GM12874 (cell line): ENCODE data around the gene TRAM2.

Experiments
- TF ChIP-seq, protein P1 (sequence below): IDR thresholded peaks from 2 replicates; pipeline ENCODE4 v1.5.1; 2011; ENCODE audit warnings: low read depth, mild to moderate bottlenecking, control low read depth, low read length, moderate library complexity; ENCODE audit not compliant: insufficient read depth

TRAM2 gene

DNA sequence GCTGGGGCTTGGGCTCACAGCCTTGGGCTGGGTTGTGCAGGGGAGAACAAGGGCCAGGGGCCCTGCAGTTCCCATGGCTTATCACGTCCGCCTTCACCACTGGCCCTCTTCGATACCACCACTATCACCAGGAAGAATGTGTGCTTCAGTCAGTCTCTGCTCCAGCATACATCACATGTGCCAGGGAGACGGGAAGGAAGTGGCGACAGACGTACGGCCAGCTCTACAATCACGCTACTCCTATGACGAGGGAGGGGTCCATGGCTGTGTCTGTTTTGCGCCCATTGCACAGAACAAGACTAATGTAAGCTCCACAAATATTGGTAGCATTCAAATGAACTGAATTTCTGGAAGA is 72.1 kb downstream of the TRAM2 start:
- TF ChIP-seq, protein P1, sequence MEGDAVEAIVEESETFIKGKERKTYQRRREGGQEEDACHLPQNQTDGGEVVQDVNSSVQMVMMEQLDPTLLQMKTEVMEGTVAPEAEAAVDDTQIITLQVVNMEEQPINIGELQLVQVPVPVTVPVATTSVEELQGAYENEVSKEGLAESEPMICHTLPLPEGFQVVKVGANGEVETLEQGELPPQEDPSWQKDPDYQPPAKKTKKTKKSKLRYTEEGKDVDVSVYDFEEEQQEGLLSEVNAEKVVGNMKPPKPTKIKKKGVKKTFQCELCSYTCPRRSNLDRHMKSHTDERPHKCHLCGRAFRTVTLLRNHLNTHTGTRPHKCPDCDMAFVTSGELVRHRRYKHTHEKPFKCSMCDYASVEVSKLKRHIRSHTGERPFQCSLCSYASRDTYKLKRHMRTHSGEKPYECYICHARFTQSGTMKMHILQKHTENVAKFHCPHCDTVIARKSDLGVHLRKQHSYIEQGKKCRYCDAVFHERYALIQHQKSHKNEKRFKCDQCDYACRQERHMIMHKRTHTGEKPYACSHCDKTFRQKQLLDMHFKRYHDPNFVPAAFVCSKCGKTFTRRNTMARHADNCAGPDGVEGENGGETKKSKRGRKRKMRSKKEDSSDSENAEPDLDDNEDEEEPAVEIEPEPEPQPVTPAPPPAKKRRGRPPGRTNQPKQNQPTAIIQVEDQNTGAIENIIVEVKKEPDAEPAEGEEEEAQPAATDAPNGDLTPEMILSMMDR, result no peak

DNA sequence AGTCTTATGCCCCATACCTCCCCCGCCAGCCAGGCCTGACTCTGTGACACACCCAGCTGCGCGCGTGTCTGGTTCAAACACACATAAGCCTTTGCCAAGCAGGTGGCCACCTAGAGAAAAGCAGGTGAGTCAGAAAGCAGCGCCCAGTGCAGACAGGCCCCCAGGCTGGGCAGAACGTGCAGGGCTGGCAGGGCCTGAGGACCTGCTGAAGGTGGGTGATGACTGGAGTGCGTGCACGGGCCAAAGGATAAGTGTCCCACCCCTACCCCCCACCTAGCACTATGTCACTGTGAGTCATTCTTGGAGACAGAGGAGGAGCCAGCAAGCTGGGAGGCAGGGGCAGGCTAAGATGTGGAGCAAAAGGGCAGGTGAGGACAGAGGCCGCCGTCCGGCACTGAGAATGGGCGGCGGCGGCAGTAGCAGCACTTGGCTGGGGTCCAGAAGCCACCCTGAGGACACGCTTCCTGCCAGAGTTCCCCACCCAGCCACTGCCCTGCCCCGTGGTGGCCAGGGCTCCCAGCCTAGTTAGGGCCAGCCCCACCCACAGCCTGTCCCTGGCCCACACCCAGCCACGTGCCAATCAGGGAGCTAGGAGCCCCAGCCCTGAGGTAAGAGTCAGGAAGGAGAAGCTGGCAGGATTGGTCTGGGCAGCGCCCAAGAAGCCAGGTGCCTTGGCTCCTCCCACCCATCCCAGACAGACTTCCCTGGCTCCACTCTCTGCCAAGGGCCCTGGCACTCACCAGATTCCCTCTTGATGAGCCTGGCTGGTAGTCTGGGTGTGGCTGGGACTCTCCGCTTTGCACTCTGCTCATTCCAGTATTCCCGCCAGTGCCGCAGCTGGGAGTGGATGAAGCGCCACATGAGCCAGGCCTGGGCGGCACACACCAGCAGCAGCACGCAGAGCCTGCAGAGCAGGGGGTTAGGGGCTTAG is 72.7 kb downstream of the TRAM2 start:
- TF ChIP-seq, protein P1, result no peak

DNA sequence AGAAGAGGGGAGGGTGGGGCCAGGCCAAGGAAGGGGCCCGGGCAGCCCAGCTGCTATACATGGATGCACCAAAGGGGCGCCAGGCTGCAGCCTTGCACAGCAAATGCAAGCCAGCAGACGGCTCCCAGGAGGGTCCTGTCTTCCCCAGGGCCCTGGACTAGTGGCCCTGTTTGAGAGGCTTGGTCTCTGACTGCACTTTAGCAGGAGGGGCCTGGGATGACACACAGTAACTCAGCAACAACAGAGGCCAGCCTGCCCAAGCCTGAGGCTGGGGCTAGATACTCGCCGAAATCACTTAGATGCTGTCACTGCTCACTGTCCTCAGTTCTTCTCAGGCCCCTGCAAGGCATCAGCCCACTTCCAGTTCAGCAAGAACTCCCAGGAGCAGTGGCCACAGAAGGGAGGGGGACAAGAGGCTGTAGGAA is 73.5 kb downstream of the TRAM2 start:
- TF ChIP-seq, protein P1, result no peak

DNA sequence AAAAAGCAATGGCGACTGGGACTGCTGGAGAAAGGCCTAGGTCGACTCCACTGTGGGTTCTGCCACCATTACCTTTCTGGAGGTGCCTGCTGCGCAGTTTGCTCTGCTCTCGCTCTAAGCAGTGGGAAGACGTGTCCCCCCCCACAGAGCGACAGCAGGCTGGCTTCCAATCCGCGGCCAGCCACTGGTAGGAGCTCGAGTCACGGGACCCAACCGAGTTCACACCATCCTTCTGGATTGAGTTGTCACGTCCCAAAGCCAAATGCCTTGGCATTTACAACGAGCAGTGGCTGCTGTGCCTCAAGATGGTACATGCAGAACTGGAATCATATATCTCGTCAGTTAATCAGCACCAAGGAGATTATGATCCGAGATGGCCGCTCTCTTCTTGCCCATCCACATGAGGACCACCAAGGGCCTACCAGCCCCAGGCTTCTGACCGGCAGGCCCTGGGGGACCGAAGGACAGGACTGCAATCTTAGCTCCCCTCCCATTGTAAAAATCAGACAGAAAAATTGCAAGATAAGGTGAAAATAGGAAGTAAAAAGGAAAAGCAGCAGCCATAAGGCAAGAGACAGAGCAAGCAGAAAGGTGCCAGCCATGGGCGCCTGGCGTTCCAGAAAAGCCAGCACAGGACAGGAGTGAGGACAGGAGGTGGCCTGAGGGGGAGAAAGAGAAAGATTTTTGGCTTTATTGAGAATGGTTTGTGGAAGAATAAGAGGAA is 74.4 kb downstream of the TRAM2 start:
- TF ChIP-seq, protein P1, result no peak

DNA sequence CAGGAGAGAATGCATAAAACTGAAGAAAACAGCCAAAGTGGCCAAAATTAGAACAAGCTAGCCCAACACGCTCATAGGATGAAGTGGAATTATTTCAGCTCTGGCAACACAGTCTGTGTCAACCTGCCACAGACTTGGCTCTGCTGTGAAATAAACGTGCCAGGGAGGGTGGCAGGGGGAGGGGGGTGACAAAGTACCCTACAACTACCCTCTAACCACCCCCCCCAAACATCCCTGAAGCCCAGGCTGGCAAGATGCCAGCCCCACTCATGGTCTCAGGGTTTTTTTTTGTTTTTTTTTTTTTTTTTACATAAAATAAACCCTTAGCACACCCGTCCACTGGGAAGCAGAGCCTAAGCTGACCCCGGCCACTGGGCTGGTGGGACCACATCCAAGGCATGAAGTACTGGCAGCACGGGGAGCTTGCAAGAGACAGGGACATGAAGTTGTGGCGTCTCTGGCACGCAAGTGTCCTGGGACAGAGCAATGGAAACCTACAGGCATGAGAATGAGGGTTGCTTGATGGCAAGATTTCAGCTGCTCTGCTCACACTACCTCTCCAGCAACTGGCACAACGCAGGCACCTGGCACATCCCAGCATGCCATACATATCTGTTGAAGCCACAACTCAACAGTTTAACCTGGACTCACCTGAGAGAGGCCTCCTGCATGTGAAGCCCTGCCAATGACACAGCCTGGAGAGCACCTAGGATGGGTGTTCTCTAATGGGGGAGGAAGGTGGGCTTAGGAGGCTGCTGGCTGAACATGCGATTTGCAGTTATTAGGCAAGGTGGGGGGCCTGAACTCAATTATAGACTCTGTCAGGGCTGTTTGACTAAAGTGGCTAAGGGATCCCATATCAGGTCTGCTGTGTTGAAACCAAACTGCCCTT is 76.4 kb downstream of the TRAM2 start:
- TF ChIP-seq, protein P1, result no peak

DNA sequence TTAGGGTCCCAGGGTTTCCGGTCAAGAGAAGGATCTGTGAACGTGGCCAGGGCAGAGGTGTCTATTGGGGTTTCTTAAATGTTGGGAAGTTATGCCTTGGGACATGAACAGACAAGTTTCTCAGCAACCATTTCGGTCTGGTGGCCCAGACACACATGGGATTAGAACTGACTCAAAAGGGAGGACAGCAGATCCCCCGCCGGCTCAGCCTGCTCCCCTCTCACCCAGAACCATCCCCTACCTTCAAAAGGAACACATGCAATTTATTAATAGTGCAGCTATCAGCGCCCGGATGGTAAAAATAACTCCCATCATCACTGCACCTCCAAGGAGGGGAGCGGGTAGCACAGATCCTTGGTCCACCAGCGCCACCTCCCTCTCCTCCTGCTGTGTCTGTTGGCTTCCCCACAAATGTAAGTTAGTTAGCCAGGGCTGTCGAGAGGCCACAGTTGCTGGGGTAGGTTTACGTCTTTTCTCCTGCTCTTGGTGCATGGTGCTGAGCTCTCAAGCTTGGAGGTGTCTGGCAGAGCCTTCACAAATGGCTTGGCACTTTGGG is 77.1 kb downstream of the TRAM2 start:
- TF ChIP-seq, protein P1, result no peak
